ENCODE results near the gene CDNF. TPM values are rescaled to one million over a fixed set of nuclear protein-coding genes. Genes with fewer than 3 reads are reported as not detected.

Gene CDNF
- total RNA-seq, 1 experiment from 2014 or later, result 0.39 TPM

- H3K27ac ChIP-seq (ENCODE audit: low read length), result peak overlapping the region; percentile 86
- TF ChIP-seq TCF7L2 (IDR thresholded peaks at IDR 0.05; ENCODE audit: low read depth, low read length) (no peak), POLR2AphosphoS5 (IDR thresholded peaks at IDR 0.05; ENCODE audit: low read depth, low read length) (no peak), SIN3A (IDR thresholded peaks at IDR 0.05; ENCODE audit: borderline replicate concordance, insufficient read depth, low read depth, low read length) (no peak; the same call in 1 of the 2 replicates), CTCF (IDR thresholded peaks at IDR 0.05) (no peak), REST (IDR thresholded peaks at IDR 0.05; ENCODE audit: insufficient read depth in 1 of 2, low read depth in 2 of 2, low read length in 1 of 2) (no peak)
- ChIA-PET POLR2A (interaction anchor here (0.6 kb wide), 1 partner anchor 491 kb away, joined by 5 read pairs; no protein-coding TSS in a partner anchor), CTCF (no interaction called here)
- H3K9me3 ChIP-seq (ENCODE audit: control insufficient read depth, insufficient read depth, low read depth, low read length), result no peaks in the 10 kb centered on the region
- in situ Hi-C loops (cut with HindIII; ENCODE audit: low pct_unique_long_range_greater_than_20kb, low sequenced_read_pairs) (no loop called here), intact Hi-C loops (cut with micrococcal nuclease; ENCODE audit: unreplicated experiment) (no loop called here)
- no peaks in the 10 kb centered on the region for H3K27me3 ChIP-seq (ENCODE audit: control insufficient read depth, insufficient read depth, low read length)
- peak overlapping the region; percentile 79 to 94 for H3K4me3 ChIP-seq (ENCODE audit: low read depth in 2 of 2, low read length in 2 of 2)
- H3K4me1 ChIP-seq (ENCODE audit: control insufficient read depth, insufficient read depth, low read length), result no peaks in the 10 kb centered on the region; the same call in 1 of the 2 replicates
- BruUV-seq (replicated peaks), result no TSS peak
- ATAC-seq, result peak; percentile 7
- no peak for DNase-seq (ENCODE audit: low read depth, low spot score)
- peaks cover 27% of the 10 kb centered on the region for H3K36me3 ChIP-seq (ENCODE audit: control insufficient read depth, insufficient read depth, low read length)
These were observed 906 bp upstream of the CDNF start for GRCh38 chr10:14838582-14839304.

GRCh38 chr10:14837003-14837756, 657 bp downstream of the CDNF start:
- ChIA-PET POLR2A (no interaction called here), CTCF (interaction anchor here (0.5 kb wide), 1 partner anchor 1060 kb away, joined by 7 read pairs; no protein-coding TSS in a partner anchor)
- no peak for ATAC-seq
- in situ Hi-C loops (cut with HindIII; ENCODE audit: low pct_unique_long_range_greater_than_20kb, low sequenced_read_pairs) (no loop called here), intact Hi-C loops (cut with micrococcal nuclease; ENCODE audit: unreplicated experiment) (no loop called here)
- Histone ChIP-seq H3K27me3 (ENCODE audit: control insufficient read depth, insufficient read depth, low read length) (no peaks in the 10 kb centered on the region), H3K4me3 (ENCODE audit: low read depth in 2 of 2, low read length in 2 of 2) (peak overlapping the region; percentile 66 to 94), H3K9me3 (ENCODE audit: control insufficient read depth, insufficient read depth, low read depth, low read length) (no peaks in the 10 kb centered on the region), H3K27ac (ENCODE audit: low read length) (peak overlapping the region; percentile 73), H3K36me3 (ENCODE audit: control insufficient read depth, insufficient read depth, low read length) (peaks cover 20% of the 10 kb centered on the region), H3K4me1 (ENCODE audit: control insufficient read depth, insufficient read depth, low read length) (no peaks in the 10 kb centered on the region; the same call in 1 of the 2 replicates)
- no peak for DNase-seq (ENCODE audit: low read depth, low spot score)
- TF ChIP-seq CTCF (IDR thresholded peaks at IDR 0.05) (no peak), POLR2AphosphoS5 (IDR thresholded peaks at IDR 0.05; ENCODE audit: low read depth, low read length) (no peak), REST (IDR thresholded peaks at IDR 0.05; ENCODE audit: insufficient read depth in 1 of 2, low read depth in 2 of 2, low read length in 1 of 2) (no peak), TCF7L2 (IDR thresholded peaks at IDR 0.05; ENCODE audit: low read depth, low read length) (no peak), SIN3A (IDR thresholded peaks at IDR 0.05; ENCODE audit: borderline replicate concordance, insufficient read depth, low read depth, low read length) (no peak)
- no TSS peak for BruUV-seq (replicated peaks)
